Cardiac muscle cell (in vitro differentiated cells and primary cell): ENCODE data around the gene CTIF. TPM values are rescaled to one million over a fixed set of nuclear protein-coding genes. Genes with fewer than 3 reads are reported as not detected.

Experiments
- DNase-seq, 2 donors: peaks; one replicate each; pipeline versions ENCODE4 v3.0.0 to v3.0.0-alpha.2; 2010 to 2017; ENCODE audit warnings: low read depth in 1 of 2, low spot score in 1 of 2
- H3K27ac ChIP-seq: fragments of 200-600 bp; sonication (generic); 2 replicates; pipeline ENCODE4 v1.5.1; 2016
- H3K27me3 ChIP-seq: fragments of 200-600 bp; sonication (generic); 2 replicates; pipeline ENCODE4 v1.6.0; 2016; ENCODE audit warnings: control low read depth
- H3K36me3 ChIP-seq: fragments of 200-600 bp; sonication (generic); 2 replicates; pipeline ENCODE4 v1.5.1; 2016; ENCODE audit warnings: control low read depth
- H3K4me1 ChIP-seq: fragments of 200-600 bp; sonication (generic); 2 replicates; pipeline ENCODE4 v1.8.1; 2017; ENCODE audit warnings: low read depth, mild to moderate bottlenecking, mixed run types
- H3K4me3 ChIP-seq: fragments of 200-600 bp; sonication (generic); 2 replicates; pipeline ENCODE4 v1.5.1; 2016; ENCODE audit warnings: mild to moderate bottlenecking
- H3K9me3 ChIP-seq: fragments of 200-600 bp; sonication (generic); 2 replicates; pipeline ENCODE4 v1.5.1; 2017; ENCODE audit warnings: low read depth, mild to moderate bottlenecking, control low read depth
- polyA plus RNA-seq: library from polyadenylated mRNA; unstranded; fragments of >200 nt; fragmentation: Nextera tagmentation; extraction: Ambion mirVana; gene quantifications from 2 replicates; pipeline ENCODE4 v1.2.1, GENCODE V29; 2016
- total RNA-seq: library from RNA; depleted of rRNA; stranded (reverse); fragments of >200 nt; gene quantifications from 2 replicates; pipeline ENCODE4 v1.2.3, GENCODE V29; 2016
- TF ChIP-seq, protein P1 (sequence below): IDR thresholded peaks from 2 replicates; pipeline ENCODE4 v1.5.1; 2012; ENCODE audit warnings: low read depth, mild to moderate bottlenecking, low read length

Gene CTIF
- total and polyA plus RNA-seq, 2 experiments from 2014 or later: 16.5 to 22.0 TPM

DNA sequence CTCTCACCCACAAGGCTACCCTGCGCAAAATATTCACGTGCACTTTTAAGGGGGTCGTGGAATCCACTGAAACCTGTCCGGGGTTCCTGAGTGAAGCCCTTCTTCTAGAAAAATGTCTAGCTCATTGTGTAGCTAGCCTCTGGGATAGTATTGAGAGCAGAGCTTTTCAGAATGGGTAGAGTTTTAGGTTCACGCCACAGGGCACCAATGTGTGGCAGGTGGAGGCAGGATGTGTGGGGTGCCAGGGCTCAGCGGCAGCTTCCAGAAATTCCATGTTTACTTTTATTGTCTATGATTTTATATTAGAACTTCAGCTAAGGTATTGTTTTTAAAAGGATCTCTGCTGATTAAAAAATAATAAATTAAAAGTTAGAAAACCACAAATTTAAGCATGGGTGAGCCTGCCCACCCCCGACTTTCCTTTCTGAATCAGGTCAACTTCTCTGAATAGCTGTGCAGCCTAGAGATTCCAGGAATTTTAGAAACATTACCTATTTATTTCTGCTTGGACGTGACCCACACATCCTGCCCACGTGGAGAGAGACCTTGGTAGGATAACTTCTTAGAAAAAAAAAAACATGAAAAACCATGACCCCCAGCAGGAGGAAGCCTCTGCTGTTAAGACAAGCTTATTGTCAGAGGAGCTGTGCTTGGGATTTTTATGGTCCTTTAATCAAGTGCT lies 163.7 kb downstream of the CTIF start:
- no peak for DNase-seq
- no peak overlapping the region for H3K27ac ChIP-seq
- TF ChIP-seq, protein P1, sequence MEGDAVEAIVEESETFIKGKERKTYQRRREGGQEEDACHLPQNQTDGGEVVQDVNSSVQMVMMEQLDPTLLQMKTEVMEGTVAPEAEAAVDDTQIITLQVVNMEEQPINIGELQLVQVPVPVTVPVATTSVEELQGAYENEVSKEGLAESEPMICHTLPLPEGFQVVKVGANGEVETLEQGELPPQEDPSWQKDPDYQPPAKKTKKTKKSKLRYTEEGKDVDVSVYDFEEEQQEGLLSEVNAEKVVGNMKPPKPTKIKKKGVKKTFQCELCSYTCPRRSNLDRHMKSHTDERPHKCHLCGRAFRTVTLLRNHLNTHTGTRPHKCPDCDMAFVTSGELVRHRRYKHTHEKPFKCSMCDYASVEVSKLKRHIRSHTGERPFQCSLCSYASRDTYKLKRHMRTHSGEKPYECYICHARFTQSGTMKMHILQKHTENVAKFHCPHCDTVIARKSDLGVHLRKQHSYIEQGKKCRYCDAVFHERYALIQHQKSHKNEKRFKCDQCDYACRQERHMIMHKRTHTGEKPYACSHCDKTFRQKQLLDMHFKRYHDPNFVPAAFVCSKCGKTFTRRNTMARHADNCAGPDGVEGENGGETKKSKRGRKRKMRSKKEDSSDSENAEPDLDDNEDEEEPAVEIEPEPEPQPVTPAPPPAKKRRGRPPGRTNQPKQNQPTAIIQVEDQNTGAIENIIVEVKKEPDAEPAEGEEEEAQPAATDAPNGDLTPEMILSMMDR: no peak
- no peaks in the 10 kb centered on the region for H3K36me3 ChIP-seq
- H3K4me1 ChIP-seq: no peaks in the 10 kb centered on the region
- no peaks in the 10 kb centered on the region for H3K27me3 ChIP-seq
- H3K4me3 ChIP-seq: no peak overlapping the region
- no peaks in the 10 kb centered on the region for H3K9me3 ChIP-seq

DNA sequence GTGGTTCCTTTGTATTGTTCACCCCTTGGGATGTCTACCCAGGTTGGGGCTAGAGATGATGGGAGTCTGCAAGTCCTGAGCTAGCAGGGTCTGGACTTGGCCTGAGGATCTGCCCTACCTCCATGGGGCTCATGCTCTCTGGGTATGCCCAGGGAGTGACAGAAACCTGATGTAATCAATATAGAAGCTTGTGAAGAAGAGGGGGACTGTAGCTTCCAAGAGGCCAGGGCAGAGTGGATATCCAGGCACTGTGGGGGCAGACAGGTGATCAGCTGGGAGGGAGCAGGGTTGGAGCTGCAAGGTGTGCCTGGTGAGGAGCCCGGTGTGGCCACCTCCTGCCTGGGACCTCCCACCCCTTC lies 164.2 kb downstream of the CTIF start:
- TF ChIP-seq, protein P1: no peak
- no peak overlapping the region for H3K4me3 ChIP-seq
- no peaks in the 10 kb centered on the region for H3K9me3 ChIP-seq
- H3K4me1 ChIP-seq: no peaks in the 10 kb centered on the region
- no peak overlapping the region for H3K27ac ChIP-seq
- H3K27me3 ChIP-seq: no peaks in the 10 kb centered on the region
- H3K36me3 ChIP-seq: no peaks in the 10 kb centered on the region
- DNase-seq: no peak

DNA sequence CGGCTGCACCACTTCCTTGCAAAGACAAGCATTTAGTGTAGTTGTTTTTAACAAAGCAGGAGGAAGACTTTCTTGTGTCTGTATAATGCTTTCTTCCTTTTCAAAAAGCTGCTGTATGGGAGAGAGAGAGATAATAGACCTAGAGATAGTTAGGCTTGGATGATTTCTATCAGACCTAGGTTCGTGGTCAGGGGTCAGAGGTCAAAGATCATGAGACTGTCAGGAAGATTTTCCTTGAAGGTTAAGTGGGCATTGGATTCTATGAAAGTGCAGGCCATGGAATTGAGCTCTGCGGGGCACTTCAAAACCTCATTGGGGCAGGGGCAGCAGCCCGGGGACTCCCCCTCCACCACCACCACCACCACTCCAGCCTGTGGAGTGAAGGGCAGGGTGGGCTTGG lies 164.6 kb downstream of the CTIF start:
- no peaks in the 10 kb centered on the region for H3K27me3 ChIP-seq
- no peaks in the 10 kb centered on the region for H3K4me1 ChIP-seq
- TF ChIP-seq, protein P1: no peak
- no peak overlapping the region for H3K4me3 ChIP-seq
- H3K9me3 ChIP-seq: no peaks in the 10 kb centered on the region
- H3K36me3 ChIP-seq: no peaks in the 10 kb centered on the region
- no peak for DNase-seq
- H3K27ac ChIP-seq: no peak overlapping the region

DNA sequence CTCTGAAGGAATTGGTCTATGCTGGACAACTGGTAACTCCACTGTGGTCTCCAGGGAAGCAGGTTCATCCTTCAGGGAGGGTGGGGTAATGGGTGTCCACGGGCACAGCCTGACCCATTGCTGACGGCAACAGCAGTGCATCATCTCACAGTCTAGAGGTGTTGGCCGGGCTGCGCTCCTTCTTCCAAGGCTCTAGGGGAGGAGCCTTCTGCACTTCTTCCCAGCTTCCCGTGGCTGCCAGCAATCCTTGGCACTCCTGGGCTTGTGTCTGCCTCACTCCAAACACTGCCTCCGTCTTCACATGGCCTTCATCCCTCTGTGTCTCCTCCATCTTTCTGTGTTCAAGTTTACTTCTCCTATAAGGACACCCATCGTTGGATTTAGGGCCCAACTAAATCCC lies 166.2 kb downstream of the CTIF start:
- Histone ChIP-seq H3K4me1 (no peaks in the 10 kb centered on the region), H3K9me3 (no peaks in the 10 kb centered on the region), H3K27ac (no peak overlapping the region), H3K36me3 (no peaks in the 10 kb centered on the region), H3K27me3 (no peaks in the 10 kb centered on the region), H3K4me3 (no peak overlapping the region)
- DNase-seq: no peak
- TF ChIP-seq, protein P1: no peak

DNA sequence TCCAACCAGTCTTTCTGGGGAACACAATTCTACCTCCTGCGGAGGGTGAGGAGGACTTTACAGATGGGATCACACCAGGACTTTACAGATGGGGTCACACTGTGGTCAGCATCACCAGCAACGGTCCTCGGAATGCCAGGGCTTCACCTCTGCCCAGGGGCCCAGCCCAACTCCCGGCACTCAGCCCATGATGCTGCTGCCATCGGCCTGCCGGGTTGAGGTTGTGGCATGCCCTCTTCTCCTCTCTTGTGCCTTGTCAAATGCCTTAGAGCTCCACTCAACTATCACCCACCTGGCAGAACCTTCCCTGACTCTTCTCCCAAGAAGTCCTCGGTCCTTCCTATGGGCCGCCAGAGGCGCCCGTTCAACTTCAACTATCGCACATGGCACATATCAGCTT lies 166.7 kb downstream of the CTIF start:
- Histone ChIP-seq H3K9me3 (no peaks in the 10 kb centered on the region), H3K36me3 (no peaks in the 10 kb centered on the region), H3K4me1 (no peaks in the 10 kb centered on the region), H3K4me3 (no peak overlapping the region), H3K27ac (no peak overlapping the region), H3K27me3 (no peaks in the 10 kb centered on the region)
- DNase-seq: no peak
- TF ChIP-seq, protein P1: no peak
